ENCODE data around the gene TUT4. TPM values are rescaled to one million over a fixed set of nuclear protein-coding genes. Genes with fewer than 3 reads are reported as not detected.

TUT4 gene
- total RNA-seq, 1 donor from 2014 or later: 32.1 TPM

DNA sequence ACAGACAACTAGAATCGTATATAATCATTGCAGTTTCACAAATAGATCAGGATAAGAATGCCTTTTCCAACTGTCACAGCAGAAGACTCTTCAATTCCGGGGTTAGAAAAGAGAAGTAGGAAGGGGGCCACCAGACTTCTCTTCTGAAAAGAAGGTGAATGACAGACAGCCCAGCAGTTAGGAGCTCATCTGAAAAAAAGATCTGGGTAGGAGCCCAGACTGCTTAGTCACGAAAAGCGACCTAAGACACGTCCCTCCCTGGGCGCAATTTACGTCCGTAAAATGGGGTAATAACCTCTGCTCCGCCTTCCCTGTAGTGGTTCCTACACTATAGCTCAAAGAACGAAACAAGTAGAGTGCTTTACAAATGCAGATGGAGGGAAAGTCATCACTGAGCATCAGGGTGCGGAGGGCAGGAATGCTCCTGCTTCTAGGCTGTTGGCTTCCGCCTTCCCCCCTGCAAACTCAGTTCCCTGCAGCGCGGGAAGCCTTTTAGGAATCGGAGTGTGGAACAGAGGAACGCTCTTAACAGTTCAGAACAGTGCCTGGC lies 149.3 kb downstream of the TUT4 start:
- Histone ChIP-seq H3K4me3 (ENCODE audit: low read depth, low read length) (peak overlapping the region; percentile 76), H3K27me3 (ENCODE audit: control insufficient read depth, insufficient read depth, low read length) (no peaks in the 10 kb centered on the region), H3K36me3 (ENCODE audit: control insufficient read depth, insufficient read depth, low read length) (no peaks in the 10 kb centered on the region)
- DNase-seq (ENCODE audit: low read depth): peak; percentile 37
- TF ChIP-seq, protein P1, sequence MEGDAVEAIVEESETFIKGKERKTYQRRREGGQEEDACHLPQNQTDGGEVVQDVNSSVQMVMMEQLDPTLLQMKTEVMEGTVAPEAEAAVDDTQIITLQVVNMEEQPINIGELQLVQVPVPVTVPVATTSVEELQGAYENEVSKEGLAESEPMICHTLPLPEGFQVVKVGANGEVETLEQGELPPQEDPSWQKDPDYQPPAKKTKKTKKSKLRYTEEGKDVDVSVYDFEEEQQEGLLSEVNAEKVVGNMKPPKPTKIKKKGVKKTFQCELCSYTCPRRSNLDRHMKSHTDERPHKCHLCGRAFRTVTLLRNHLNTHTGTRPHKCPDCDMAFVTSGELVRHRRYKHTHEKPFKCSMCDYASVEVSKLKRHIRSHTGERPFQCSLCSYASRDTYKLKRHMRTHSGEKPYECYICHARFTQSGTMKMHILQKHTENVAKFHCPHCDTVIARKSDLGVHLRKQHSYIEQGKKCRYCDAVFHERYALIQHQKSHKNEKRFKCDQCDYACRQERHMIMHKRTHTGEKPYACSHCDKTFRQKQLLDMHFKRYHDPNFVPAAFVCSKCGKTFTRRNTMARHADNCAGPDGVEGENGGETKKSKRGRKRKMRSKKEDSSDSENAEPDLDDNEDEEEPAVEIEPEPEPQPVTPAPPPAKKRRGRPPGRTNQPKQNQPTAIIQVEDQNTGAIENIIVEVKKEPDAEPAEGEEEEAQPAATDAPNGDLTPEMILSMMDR (IDR thresholded peaks at IDR 0.05; ENCODE audit: insufficient read depth, low read length, poor library complexity, severe bottlenecking): no peak

- TF ChIP-seq, protein P1 (IDR thresholded peaks at IDR 0.05; ENCODE audit: insufficient read depth, low read length, poor library complexity, severe bottlenecking): no peak
- no peaks in the 10 kb centered on the region for H3K27me3 ChIP-seq (ENCODE audit: control insufficient read depth, insufficient read depth, low read length)
- H3K4me3 ChIP-seq (ENCODE audit: low read depth, low read length): peak overlapping the region; percentile 8
- DNase-seq (ENCODE audit: low read depth): peak; percentile 19
- H3K36me3 ChIP-seq (ENCODE audit: control insufficient read depth, insufficient read depth, low read length): no peaks in the 10 kb centered on the region
Measured at GRCh38 chr1:52402860-52403240, 150.0 kb downstream of the TUT4 start.

DNA sequence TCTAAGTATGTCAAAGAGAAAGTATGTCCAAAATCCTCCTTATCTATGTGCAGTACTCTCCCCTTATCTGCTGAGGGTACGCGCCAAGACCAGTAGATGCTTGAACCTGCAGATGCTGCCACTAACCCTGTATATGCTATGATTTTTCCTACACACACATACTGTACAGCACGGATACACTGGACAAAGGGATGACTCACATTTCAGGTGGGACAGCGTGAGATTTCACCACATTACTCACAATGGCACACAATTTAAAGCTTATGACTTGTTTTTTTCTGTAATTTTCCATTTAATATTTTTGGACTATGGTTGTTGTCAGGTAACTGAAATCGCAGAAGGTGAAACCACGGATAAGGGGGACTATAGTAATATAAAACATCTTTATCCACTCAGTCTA lies 152.8 kb downstream of the TUT4 start:
- Histone ChIP-seq H3K27me3 (ENCODE audit: control insufficient read depth, insufficient read depth, low read length) (no peaks in the 10 kb centered on the region), H3K4me3 (ENCODE audit: low read depth, low read length) (no peak overlapping the region), H3K36me3 (ENCODE audit: control insufficient read depth, insufficient read depth, low read length) (no peaks in the 10 kb centered on the region)
- no peak for DNase-seq (ENCODE audit: low read depth)
- TF ChIP-seq, protein P1 (IDR thresholded peaks at IDR 0.05; ENCODE audit: insufficient read depth, low read length, poor library complexity, severe bottlenecking): no peak

GRCh38 chr1:52399629-52400028 lies 153.3 kb downstream of the TUT4 start:
- no peaks in the 10 kb centered on the region for H3K27me3 ChIP-seq (ENCODE audit: control insufficient read depth, insufficient read depth, low read length)
- DNase-seq (ENCODE audit: low read depth): no peak
- H3K36me3 ChIP-seq (ENCODE audit: control insufficient read depth, insufficient read depth, low read length): no peaks in the 10 kb centered on the region
- TF ChIP-seq, protein P1 (IDR thresholded peaks at IDR 0.05; ENCODE audit: insufficient read depth, low read length, poor library complexity, severe bottlenecking): no peak
- no peak overlapping the region for H3K4me3 ChIP-seq (ENCODE audit: low read depth, low read length)

- DNase-seq (ENCODE audit: low read depth): no peak
- TF ChIP-seq, protein P1 (IDR thresholded peaks at IDR 0.05; ENCODE audit: insufficient read depth, low read length, poor library complexity, severe bottlenecking): no peak
- H3K27me3 ChIP-seq (ENCODE audit: control insufficient read depth, insufficient read depth, low read length): no peaks in the 10 kb centered on the region
- H3K4me3 ChIP-seq (ENCODE audit: low read depth, low read length): no peak overlapping the region
- H3K36me3 ChIP-seq (ENCODE audit: control insufficient read depth, insufficient read depth, low read length): no peaks in the 10 kb centered on the region
Measured at GRCh38 chr1:52393174-52393573, 159.7 kb downstream of the TUT4 start.

DNA sequence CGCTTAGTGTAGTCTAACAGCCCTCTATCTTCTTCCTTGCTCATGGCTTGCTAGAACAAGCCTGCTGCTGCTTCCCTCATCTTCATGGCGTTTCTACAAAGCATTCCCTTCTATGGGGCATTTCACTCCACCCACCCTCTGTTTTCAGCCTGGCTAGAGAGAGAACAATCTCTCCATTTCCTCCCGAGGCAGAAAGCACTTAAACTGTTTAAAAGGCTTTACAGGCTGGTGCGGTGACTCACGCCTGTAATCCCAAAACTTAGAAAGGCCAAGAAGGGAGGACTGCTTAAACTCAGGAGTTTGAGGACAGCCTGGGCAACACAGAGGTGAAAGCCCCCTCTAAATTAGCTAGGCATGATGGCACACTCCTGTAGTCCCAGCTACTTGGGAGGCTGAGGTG lies 166.4 kb downstream of the TUT4 start:
- H3K36me3 ChIP-seq (ENCODE audit: control insufficient read depth, insufficient read depth, low read length): peaks cover 3% of the 10 kb centered on the region
- TF ChIP-seq, protein P1 (IDR thresholded peaks at IDR 0.05; ENCODE audit: insufficient read depth, low read length, poor library complexity, severe bottlenecking): no peak

More for the DNA sequence above, 166.4 kb downstream of the TUT4 start:
- Histone ChIP-seq H3K4me3 (ENCODE audit: low read depth, low read length) (no peak overlapping the region), H3K27me3 (ENCODE audit: control insufficient read depth, insufficient read depth, low read length) (no peaks in the 10 kb centered on the region)
- no peak for DNase-seq (ENCODE audit: low read depth)

Measured in kidney epithelial cell (primary cell).